ENCODE results near the gene IRX6.

GRCh38 chr16:55275869-55276268, 48.1 kb upstream of the IRX6 start:
- TF ChIP-seq CTCF (IDR thresholded peaks at IDR 0.05) (no peak), POLR2A (IDR thresholded peaks at IDR 0.05) (no peak)

All from uterus (tissue), 2 donors.